ENCODE measurements around the gene SPDYE6.

SPDYE6 gene

DNA sequence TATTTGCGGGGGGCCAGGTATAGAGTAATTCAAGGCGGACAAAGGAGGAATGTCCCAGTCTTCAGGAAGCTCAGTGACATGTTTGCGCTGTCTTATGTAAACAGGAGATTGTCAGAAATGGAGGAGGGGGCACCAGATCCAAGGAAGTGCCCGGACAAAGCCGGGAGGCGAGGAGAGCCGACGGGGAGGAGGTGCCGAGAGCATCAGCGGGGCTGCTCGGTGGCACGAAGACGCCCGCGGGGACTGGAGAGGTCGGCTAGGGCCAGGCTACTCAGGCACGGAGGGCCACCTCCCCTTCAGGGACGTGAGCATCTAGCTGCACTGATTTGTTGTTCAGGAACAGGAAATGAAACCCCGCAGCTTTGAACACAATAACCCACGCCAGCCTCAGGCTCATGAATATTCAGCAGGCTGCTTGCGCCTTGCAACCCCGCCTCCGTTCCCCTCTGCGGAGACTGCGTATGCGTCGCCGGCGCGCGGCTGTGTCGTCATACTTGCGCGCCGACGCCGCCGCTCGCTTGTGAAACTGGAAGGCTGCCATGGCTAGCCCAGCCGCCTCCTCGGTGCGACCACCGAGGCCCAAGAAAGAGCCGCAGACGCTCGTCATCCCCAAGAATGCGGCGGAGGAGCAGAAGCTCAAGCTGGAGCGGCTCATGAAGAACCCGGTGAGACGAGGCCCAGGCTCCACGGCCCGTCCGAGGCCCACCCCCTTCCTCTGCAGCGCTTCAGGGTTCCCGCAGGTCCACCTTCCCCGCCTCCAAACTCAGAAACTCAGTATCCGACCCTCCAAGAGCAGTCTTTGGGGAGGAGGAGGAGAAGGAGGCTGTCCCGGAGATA lies 39.8 kb upstream of the SPDYE6 start, which contains the start of gene PRKRIP1:
Gene PRKRIP1, plus strand, starts transcription at position 491 of the 837 bp plus-strand sequence. Its CDS starts 49 bp downstream, at position 540.
- TF ChIP-seq, protein P1, sequence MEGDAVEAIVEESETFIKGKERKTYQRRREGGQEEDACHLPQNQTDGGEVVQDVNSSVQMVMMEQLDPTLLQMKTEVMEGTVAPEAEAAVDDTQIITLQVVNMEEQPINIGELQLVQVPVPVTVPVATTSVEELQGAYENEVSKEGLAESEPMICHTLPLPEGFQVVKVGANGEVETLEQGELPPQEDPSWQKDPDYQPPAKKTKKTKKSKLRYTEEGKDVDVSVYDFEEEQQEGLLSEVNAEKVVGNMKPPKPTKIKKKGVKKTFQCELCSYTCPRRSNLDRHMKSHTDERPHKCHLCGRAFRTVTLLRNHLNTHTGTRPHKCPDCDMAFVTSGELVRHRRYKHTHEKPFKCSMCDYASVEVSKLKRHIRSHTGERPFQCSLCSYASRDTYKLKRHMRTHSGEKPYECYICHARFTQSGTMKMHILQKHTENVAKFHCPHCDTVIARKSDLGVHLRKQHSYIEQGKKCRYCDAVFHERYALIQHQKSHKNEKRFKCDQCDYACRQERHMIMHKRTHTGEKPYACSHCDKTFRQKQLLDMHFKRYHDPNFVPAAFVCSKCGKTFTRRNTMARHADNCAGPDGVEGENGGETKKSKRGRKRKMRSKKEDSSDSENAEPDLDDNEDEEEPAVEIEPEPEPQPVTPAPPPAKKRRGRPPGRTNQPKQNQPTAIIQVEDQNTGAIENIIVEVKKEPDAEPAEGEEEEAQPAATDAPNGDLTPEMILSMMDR (IDR thresholded peaks at IDR 0.05), result no peak

DNA sequence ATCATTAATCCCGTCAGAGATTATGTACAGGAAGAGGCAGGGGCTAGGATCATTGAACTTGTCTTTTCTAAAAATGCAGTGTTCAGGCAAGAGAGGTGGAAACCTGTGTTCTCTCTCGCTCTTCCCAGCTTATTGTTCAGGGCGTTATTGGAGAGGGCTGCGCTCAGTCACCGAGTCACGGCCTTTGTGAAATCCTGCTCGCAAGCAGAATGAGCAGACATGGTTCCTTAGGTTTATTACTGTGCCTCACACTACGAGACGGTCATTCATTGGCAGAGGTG lies 39.3 kb upstream of the SPDYE6 start:
- TF ChIP-seq, protein P1 (IDR thresholded peaks at IDR 0.05), result no peak

DNA sequence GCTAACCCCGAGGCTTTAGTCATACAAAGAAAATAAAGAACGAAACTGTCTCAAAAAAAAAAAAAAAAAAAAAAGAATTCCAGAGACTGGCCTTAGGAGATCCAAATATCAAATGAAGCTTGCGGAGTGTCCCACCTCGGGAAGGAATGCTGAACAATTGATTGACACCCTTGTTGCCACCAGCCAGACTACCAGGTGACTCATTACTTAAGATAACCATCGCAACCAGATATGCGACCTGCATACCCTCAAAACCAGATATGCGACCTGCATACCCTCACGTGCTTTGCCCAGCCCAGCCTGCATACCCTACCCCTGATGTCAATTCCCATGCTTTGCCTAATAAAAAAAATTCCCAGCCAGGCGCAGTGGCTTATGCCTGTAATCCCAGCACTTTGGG lies 37.2 kb upstream of the SPDYE6 start:
- TF ChIP-seq, protein P1 (IDR thresholded peaks at IDR 0.05), result no peak

DNA sequence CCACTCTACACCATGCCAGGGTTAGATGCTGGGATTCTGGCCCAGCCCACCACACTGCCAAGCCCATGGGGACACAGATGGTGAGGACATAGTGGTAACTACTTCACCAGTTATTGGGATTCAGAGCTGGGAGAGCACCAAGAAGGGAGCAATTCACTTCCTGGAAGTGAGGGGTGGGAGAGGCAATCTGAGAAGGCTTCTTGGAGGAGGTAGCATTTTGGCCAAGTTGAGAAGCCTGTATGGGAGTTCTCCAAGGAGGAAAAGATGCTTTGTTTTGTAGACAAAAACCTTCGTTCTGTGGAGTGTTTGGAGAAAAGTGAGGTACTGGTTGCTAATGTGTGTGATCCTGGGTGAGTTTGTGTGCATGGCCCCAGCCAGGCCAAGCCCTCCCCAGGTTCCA lies 36.1 kb upstream of the SPDYE6 start:
- TF ChIP-seq, protein P1 (IDR thresholded peaks at IDR 0.05), result no peak

DNA sequence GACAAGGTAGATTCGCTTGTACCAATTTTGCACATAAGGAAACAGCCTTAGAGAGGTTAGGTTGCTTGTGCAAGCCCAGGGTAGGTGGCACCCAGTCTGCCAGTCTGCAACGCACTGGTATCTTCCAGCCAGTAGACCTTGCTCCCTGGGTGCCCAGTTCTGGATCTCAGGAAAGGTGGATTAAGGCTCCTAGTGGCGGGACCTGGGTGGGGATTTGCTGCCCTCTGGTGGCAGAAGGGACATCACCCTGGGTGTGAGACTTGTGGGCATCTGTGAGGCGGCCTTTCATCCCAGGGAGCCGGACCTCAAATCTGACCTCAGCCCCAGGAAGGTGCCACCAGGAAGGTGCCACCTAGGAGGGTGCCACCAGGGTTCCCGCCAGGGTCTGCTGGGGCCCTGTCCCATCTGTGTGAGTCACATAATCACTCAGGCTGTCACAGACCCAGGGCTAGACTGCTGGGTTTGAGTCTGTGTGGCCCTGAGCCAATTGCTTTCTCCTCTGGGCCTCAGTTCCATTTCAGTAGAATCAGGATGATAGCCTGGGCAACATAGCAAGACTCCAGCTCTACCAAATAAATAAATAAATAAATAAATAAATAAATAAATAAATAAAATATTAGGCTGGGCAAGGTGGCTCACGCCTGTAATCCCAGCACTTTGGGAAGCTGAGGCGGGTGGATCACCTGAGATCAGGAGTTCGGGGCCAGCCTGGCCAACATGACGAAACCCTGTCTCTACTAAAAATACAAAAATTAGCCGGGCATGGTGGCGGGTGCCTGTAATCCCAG lies 34.6 kb upstream of the SPDYE6 start:
- TF ChIP-seq, protein P1 (IDR thresholded peaks at IDR 0.05), result peak; percentile 91

DNA sequence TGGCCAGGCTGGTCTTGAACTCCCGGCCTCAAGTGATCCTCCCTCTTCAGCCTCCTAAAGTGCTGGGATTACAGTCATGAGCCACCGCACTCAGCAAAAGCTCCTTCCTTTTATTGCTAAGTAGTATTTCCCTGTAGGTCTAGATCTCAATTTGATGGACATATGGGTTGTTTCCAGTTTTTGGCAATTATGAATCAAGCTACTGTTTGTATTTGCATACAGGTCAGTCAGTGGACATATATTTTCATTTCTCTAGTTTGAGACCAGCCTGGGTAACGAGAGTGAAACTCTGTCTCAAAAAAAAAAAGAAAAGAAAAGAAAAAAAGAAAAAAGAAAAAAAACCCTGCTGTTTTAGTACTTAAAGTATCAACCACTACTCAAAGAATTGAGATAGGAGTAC lies 33.6 kb upstream of the SPDYE6 start:
- TF ChIP-seq, protein P1 (IDR thresholded peaks at IDR 0.05), result no peak

DNA sequence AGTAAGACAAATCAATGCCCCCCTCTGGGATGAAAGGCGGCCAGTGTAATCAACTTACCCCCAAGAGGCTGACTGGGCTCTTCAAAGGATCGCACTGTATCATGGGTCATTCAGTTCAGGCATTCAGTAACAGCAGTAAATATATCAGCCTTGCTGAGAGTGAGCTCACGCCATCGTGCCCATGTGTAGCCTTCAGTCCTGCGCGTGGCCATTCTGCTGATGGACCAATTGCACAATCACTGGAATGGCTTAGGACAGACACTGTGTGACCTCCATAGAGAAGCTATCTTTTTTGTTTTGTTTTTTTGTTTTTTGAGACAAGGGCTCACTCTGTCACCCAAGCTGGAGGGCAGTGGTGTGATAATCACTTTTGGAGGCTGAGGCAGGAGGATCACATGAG lies 30.8 kb upstream of the SPDYE6 start:
- TF ChIP-seq, protein P1 (IDR thresholded peaks at IDR 0.05), result no peak
